Endodermal cell (in vitro differentiated cells): ENCODE data around the gene C1QL1. TPM values are rescaled to one million over a fixed set of nuclear protein-coding genes. Genes with fewer than 3 reads are reported as not detected.

Experiments
- DNase-seq: peaks from one replicate; pipeline ENCODE4 v3.0.0-alpha.2; 2017
- H3K27ac ChIP-seq: 2 replicates; pipeline ENCODE4 v1.5.1; 2013; ENCODE audit warnings: mild to moderate bottlenecking, low read depth, low read length, moderate library complexity
- H3K27me3 ChIP-seq: 2 replicates; pipeline ENCODE4 v1.6.1; 2013; ENCODE audit warnings: mild to moderate bottlenecking, low read length, moderate library complexity; ENCODE audit not compliant: insufficient read depth, control insufficient read depth, poor library complexity, severe bottlenecking
- H3K36me3 ChIP-seq: 2 replicates; pipeline ENCODE4 v1.7.0; 2013; ENCODE audit warnings: mild to moderate bottlenecking, low read length, moderate library complexity; ENCODE audit not compliant: control insufficient read depth, insufficient read depth
- H3K4me1 ChIP-seq: one replicate; pipeline ENCODE4 v1.7.0; 2013; ENCODE audit warnings: low read length; ENCODE audit not compliant: control insufficient read depth, insufficient read depth
- H3K4me3 ChIP-seq: 2 replicates; pipeline ENCODE4 v1.5.1; 2013; ENCODE audit warnings: mild to moderate bottlenecking, low read length, moderate library complexity
- H3K9ac ChIP-seq: 2 replicates; pipeline ENCODE4 v1.6.1; 2013; ENCODE audit warnings: mild to moderate bottlenecking, low read length, moderate library complexity; ENCODE audit not compliant: poor library complexity, severe bottlenecking; ENCODE audit errors: extremely low read depth
- H3K9me3 ChIP-seq: 2 replicates; pipeline ENCODE4 v1.6.1; 2013; ENCODE audit warnings: mild to moderate bottlenecking, low read length, moderate library complexity; ENCODE audit not compliant: control insufficient read depth
- H3K27ac Mint-ChIP-seq: 2 replicates; pipeline ENCODE4 v1.8.0; 2020; ENCODE audit warnings: mixed read lengths
- H3K27me3 Mint-ChIP-seq: 2 replicates; pipeline ENCODE4 v1.8.0; 2021; ENCODE audit warnings: mild to moderate bottlenecking, mixed read lengths; ENCODE audit not compliant: insufficient read depth
- H3K36me3 Mint-ChIP-seq: 2 replicates; pipeline ENCODE4 v1.8.0; 2020; ENCODE audit warnings: low read depth, mixed read lengths
- H3K4me1 Mint-ChIP-seq: 2 replicates; pipeline ENCODE4 v1.8.0; 2020; ENCODE audit warnings: mixed read lengths
- H3K4me3 Mint-ChIP-seq: 2 replicates; pipeline ENCODE4 v1.8.0; 2020; ENCODE audit warnings: mild to moderate bottlenecking, moderate library complexity, mixed read lengths
- H3K9me3 Mint-ChIP-seq: 2 replicates; pipeline ENCODE4 v1.8.0; 2020; ENCODE audit warnings: mild to moderate bottlenecking, mixed read lengths
- CTCF ChIP-seq: fragments of 200-600 bp; sonication (generic); conservative IDR thresholded peaks from 2 replicates; pipeline ENCODE4 v1.5.0; 2021; ENCODE audit warnings: antibody characterized with exemption, mild to moderate bottlenecking
- WGBS, 2 experiments: methylation state at CpG; one replicate each; pipeline versions ENCODE4 v1.1.5 to v1.1.7; 2013; ENCODE audit warnings: missing lambda C conversion rate in 2 of 2, mixed read lengths in 1 of 2; ENCODE audit not compliant: insufficient coverage in 1 of 2, insufficient read length in 1 of 2; 5-methylcytosine and 5-hydroxymethylcytosine counted together
- total RNA-seq, 2 donors: library from RNA; stranded (reverse); fragmentation: NEBNext Ultra II Directional in 1 of 2; extraction: Animal tissue kit (Norgen Biotek cat#: 25700) in 1 of 2; gene quantifications; 2 replicates in 1 of 2; 3 replicates in 1 of 2; pipeline ENCODE4 v1.2.1, GENCODE V29; 2021

C1QL1 gene
- total RNA-seq, 2 donors from 2014 or later, result 1.4 to 2.7 TPM

GRCh38 chr17:44922136-44922535, 46.0 kb downstream of the C1QL1 start:
- peaks cover 4% of the 10 kb centered on the region for H3K27me3 ChIP-seq
- DNase-seq, result peak; percentile 47
- no peak for TF ChIP-seq CTCF
- no peak overlapping the region for H3K9ac ChIP-seq
- 94 to 96% methylated on average over 6 of the region's 6 CpGs for WGBS, 2 experiments
- peaks cover 12% of the 10 kb centered on the region for H3K27me3 Mint-ChIP-seq
- no peak overlapping the region for H3K27ac ChIP-seq
- peaks cover 16% of the 10 kb centered on the region for H3K36me3 Mint-ChIP-seq
- H3K27ac Mint-ChIP-seq, result no peak overlapping the region
- H3K9me3 ChIP-seq, result no peaks in the 10 kb centered on the region
- peaks cover 3% of the 10 kb centered on the region for H3K4me1 Mint-ChIP-seq
- no peaks in the 10 kb centered on the region for H3K4me1 ChIP-seq
- peaks cover 9% of the 10 kb centered on the region for H3K36me3 ChIP-seq
- H3K4me3 ChIP-seq, result no peak overlapping the region
- no peaks in the 10 kb centered on the region for H3K9me3 Mint-ChIP-seq
- H3K4me3 Mint-ChIP-seq, result no peak overlapping the region

GRCh38 chr17:44921122-44921882, 46.8 kb downstream of the C1QL1 start:
- no peak for TF ChIP-seq CTCF
- peaks cover 12% of the 10 kb centered on the region for H3K27me3 Mint-ChIP-seq
- H3K4me1 Mint-ChIP-seq, result peaks cover 3% of the 10 kb centered on the region
- peaks cover 8% of the 10 kb centered on the region for H3K36me3 ChIP-seq
- H3K27me3 ChIP-seq, result peaks cover 4% of the 10 kb centered on the region
- H3K4me1 ChIP-seq, result no peaks in the 10 kb centered on the region
- H3K9me3 ChIP-seq, result no peaks in the 10 kb centered on the region
- 60 to 75% methylated on average over 9 to 11 of the region's 11 CpGs for WGBS, 2 experiments
- peak; percentile 86 for DNase-seq
- no peak overlapping the region for H3K9ac ChIP-seq
- no peaks in the 10 kb centered on the region for H3K9me3 Mint-ChIP-seq
- no peak overlapping the region for H3K27ac Mint-ChIP-seq
- no peak overlapping the region for H3K27ac ChIP-seq
- H3K36me3 Mint-ChIP-seq, result peaks cover 12% of the 10 kb centered on the region
- no peak overlapping the region for H3K4me3 ChIP-seq
- H3K4me3 Mint-ChIP-seq, result no peak overlapping the region

- Mint-ChIP-seq H3K4me1 (peaks cover 3% of the 10 kb centered on the region), H3K4me3 (no peak overlapping the region), H3K27ac (no peak overlapping the region), H3K36me3 (peaks cover 4% of the 10 kb centered on the region), H3K27me3 (peaks cover 12% of the 10 kb centered on the region), H3K9me3 (no peaks in the 10 kb centered on the region)
- Histone ChIP-seq H3K27me3 (peaks cover 4% of the 10 kb centered on the region), H3K4me3 (no peak overlapping the region), H3K9me3 (no peaks in the 10 kb centered on the region), H3K9ac (no peak overlapping the region), H3K27ac (no peak overlapping the region), H3K36me3 (peaks cover under 1% of the 10 kb centered on the region), H3K4me1 (no peaks in the 10 kb centered on the region)
- 79 to 80% methylated on average over 6 to 7 of the region's 7 CpGs for WGBS, 2 experiments
- no peak for TF ChIP-seq CTCF
- peak; percentile 71 for DNase-seq
Observed at GRCh38 chr17:44920565-44920940, 47.5 kb downstream of the C1QL1 start.
